ENCODE data around the gene EIF4A2. TPM values are rescaled to one million over a fixed set of nuclear protein-coding genes. Genes with fewer than 3 reads are reported as not detected.

Gene EIF4A2
- total and polyA plus RNA-seq, 10 of the 15 experiments (the other 5 are each of a cell fraction or from before 2014, with no cell fraction given), result 154 to 680 (median 259) TPM

GRCh38 chr3:186783731-186784515, 546 bp downstream of the EIF4A2 start (continued):
- TF ChIP-seq ZBTB4 (CRISPR knock-in tag; IDR thresholded peaks at IDR 0.05) (peak; percentile 63; the same call in 1 of the 2 replicates), CUX1 (IDR thresholded peaks at IDR 0.05; ENCODE audit: insufficient replicate concordance, low read depth, low read length) (no peak), SUPT20H (IDR thresholded peaks at IDR 0.05; ENCODE audit: borderline replicate concordance, control insufficient read depth, low read depth, low read length) (no peak), SREBF2 (IDR thresholded peaks at IDR 0.05; ENCODE audit: low read length) (no peak), CHD1 (IDR thresholded peaks at IDR 0.05; ENCODE audit: low read depth, low read length) (peak; percentile 6; the same call in 1 of the 2 replicates), PAX5 (IDR thresholded peaks at IDR 0.05; ENCODE audit: borderline replicate concordance, low read depth, low read length) (peak; percentile 50; the same call in 1 of the 2 replicates), NFYB (IDR thresholded peaks at IDR 0.05; ENCODE audit: insufficient read depth, low read depth, low read length) (no peak), RELB (IDR thresholded peaks at IDR 0.05; ENCODE audit: low read depth) (no peak), RAD21 (IDR thresholded peaks at IDR 0.05; ENCODE audit: insufficient read depth, low read depth, low read length) (no peak), FOXK2 (IDR thresholded peaks at IDR 0.05) (no peak), PAX8 (IDR thresholded peaks at IDR 0.05) (no peak), BHLHE40 (IDR thresholded peaks at IDR 0.05; ENCODE audit: borderline replicate concordance in 1 of 2, low read depth in 2 of 2, low read length in 1 of 2) (peak in 1 of 2 experiments; percentile 40; a peak in 1 of 4 replicates), KAT2A (conservative IDR thresholded peaks at IDR 0.05; ENCODE audit: control insufficient read depth, low read depth, low read length) (no peak), HCFC1 (IDR thresholded peaks at IDR 0.05; ENCODE audit: low read length) (no peak)

Data from GM12878 (cell line).